HG02840 (cell line): ENCODE measurements around the gene IKBKE.
A peak's percentile ranks its signal among the peaks of the same experiment; 100 is the strongest.

ENCODE experiments used
- ATAC-seq: cut with Tn5 transposase; IDR thresholded peaks from one replicate; pipeline ENCODE4 v1.9.1; 2021; ENCODE audit warnings: mild to moderate bottlenecking, moderate library complexity, moderate number of reproducible peaks; ENCODE audit not compliant: unreplicated experiment, low FRiP score

IKBKE gene

DNA sequence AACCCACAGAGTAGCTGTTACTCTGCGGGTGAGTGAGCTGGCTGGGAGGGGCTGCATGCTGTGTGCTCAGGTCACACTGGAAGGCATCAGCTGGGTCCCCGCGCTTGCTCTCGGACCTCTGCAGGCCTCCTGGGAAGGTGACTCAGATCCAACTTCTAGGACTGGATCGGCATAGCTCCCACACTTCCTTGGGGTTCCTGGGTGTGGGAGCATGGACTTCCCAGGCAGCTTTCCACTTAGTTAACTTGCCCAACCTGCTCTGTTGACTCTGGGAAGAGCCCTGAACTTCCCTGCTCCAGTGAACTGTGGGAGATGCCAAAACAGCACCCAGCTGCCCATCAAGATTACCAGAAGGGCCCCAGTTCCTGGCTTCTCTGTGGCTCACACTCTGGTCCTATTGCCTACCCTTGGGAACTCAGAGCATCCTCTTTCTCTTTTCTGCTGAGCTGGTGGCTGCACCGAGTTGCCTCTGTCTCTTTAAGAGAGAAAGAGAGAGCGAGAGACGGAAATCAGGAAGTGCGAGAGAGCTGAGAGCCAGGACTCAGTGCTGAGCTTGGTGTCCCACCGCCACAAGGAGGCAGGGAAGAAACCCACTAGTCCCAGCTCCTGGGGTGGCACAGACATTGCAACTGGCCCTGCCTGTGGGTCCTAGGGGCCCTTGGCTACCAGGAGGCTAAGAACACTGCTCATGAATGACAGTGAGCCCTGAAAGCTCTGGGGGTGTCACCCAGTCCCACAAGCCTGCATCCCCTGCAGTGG is at the start of gene IKBKE:
Gene IKBKE (plus strand): TSS at position 544 of the 759 bp plus-strand sequence. CDS start 2,752 bp downstream, outside the sequence.
- peak; percentile 52 for ATAC-seq

- ATAC-seq = no peak
Observed at GRCh38 chr1:206421616-206422340, 48.5 kb upstream of the IKBKE start.

DNA sequence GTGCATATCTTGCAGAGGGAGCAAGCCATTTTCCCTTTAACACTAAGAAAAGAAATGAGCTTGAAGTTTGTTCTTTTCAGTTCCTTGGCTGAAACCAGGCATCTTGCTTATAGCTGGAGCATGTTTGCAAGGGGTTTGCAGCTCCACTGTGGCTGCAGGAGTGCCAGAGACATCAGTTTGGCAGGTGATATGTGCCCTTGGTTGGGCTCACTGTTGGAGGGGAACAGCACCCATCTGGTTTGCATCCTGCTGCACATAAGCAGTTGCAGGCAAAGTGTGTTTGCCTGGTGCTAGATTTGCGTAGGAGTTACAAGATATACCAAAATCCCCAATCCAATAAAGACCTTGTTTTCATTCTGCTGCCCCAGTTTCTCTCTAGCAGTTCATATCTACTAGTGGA is 47.8 kb upstream of the IKBKE start:
- ATAC-seq = no peak

DNA sequence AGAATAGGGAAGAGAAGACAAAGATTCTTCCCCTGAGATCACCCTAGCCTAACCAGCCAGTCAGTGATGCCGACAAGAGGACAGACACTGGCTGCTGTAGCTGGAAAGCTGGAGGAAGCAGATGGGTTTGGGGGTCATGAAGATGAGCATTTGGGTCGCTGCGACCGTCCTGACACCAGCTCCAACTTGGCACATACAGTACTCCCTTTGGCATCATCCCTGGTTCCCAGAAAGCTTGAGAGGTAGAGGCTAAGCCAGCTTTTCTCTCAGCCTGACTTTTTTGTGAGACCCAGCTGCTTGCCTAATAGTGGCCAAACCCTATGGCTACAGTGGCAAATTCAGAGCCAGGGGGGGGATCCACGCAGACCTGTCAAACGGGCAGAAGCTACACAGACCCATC is 43.0 kb upstream of the IKBKE start:
- no peak for ATAC-seq

- ATAC-seq = no peak
Observed at GRCh38 chr1:206429421-206429820, 40.9 kb upstream of the IKBKE start.

- peak; percentile 92 for ATAC-seq
Observed at GRCh38 chr1:206430031-206430983, 40.0 kb upstream of the IKBKE start.

DNA sequence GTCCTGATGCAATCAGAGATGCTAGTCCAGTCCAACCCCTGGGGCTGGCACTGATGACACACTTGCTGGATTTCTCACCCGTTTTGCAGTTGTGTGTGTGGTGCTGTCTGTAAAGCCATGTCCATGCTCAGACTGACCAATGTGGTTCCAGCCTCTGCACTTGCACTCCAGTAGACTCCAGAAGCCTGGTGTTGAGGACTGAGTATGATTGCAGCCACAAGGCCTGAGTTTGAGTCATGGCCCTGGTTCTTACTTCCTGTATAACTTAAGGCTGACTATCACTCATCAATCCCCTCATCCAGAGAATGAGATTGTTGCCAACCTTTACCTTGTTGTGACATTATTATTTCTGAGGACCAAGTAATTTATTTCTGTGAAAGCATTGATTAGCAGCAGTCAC is 34.8 kb upstream of the IKBKE start:
- no peak for ATAC-seq

GRCh38 chr1:206438554-206438953 is 31.7 kb upstream of the IKBKE start:
- ATAC-seq = no peak

DNA sequence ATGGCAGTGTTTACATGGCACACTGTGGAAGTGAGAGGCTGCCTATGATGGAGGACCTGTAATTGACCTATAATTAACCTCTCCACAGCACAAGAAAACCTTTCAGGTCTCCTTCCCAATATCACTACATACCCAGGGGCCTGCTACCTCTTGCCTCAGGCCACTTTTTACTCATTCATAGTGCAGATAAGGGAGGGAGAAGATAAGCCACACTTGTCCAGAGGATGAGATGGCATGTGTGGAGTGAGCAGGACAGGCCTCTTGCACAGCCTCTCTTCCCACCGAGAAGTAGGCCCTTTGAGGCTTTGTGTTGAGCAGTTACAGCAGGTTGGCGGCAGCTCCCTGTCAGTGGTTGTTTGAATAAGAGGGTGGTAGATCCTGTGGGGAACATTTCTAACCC is 31.1 kb upstream of the IKBKE start:
- ATAC-seq = no peak

DNA sequence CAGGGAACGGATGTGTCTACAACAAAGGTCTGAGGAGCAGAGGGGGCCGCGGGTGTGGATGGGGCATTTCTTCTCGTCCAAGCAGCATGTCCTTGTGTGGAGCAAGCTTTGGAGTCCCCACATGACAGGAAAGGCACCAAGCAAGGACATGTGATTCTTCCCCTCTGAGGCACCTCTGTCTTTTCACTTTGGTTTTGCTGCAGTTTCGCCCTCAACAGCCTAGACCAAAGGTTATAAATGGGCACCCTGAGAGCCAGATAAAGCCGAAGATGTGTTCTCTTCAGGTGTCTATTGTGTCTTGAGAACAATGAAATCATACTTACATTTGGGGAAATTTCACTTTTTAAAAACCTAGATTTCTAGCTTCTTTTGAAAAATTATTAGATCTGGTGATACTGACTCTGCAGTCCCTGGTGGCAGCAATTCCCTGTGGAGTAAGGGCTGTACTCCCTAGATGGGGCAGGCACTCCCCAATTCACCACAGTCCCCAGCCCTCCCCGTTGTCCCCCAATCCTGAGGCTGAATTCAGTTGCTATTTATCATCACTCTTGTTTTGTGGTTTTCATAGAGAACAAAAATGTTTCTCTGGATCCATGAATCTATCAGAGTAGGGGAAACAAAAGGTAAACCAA is 28.8 kb upstream of the IKBKE start:
- no peak for ATAC-seq

GRCh38 chr1:206442101-206442500 is 28.2 kb upstream of the IKBKE start:
- ATAC-seq = no peak

GRCh38 chr1:206445116-206445515 is 25.2 kb upstream of the IKBKE start:
- no peak for ATAC-seq

- no peak for ATAC-seq
Observed at GRCh38 chr1:206445911-206446356, 24.3 kb upstream of the IKBKE start.

GRCh38 chr1:206446688-206447421 is 23.4 kb upstream of the IKBKE start:
- ATAC-seq = no peak

- no peak for ATAC-seq
Observed at GRCh38 chr1:206447422-206447765, 22.9 kb upstream of the IKBKE start.

DNA sequence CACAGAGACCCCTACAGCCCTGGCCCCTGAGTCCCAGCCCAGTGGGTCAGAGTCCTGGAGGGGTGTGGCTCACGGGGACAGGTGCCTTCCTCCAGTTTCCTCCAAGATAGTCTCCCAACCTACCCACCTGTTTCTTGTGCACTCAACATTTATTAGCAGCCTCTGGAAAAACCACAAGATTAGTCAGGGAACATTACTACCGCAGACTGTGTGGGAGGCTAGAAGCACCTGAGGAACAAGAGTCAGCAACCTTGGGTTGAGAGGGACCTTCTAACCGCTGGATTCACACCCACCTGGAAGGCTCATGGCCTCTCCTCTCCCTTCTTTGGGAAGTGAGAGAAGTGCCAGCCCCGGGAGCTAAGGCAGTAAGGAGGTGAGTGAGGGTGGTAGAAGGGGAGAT is 22.5 kb upstream of the IKBKE start:
- no peak for ATAC-seq

GRCh38 chr1:206448471-206448870 is 21.8 kb upstream of the IKBKE start:
- ATAC-seq = no peak

- no peak for ATAC-seq
Observed at GRCh38 chr1:206449565-206449964, 20.7 kb upstream of the IKBKE start.

DNA sequence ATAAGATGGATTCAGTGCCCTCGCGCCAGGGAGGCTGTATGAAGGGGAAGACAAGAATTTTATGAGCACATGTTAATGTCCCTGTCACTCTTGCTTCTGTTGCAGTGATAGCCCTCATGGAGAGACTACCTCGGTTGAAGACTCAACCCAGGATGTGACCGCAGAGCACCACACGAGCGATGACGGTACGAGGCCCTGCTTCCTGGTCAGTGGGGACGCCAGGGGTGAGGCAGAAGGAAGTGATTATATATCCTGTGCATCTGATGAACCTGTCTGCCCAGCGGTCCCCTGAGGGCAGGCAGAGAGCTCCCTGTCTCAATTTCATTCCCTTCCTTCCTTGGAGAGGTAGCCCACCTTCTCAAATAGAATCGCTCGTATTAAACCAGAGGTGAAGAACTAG is 20.0 kb upstream of the IKBKE start:
- no peak for ATAC-seq
